K562 (cell line): ENCODE data around the gene BRPF1. TPM values are rescaled to one million over a fixed set of nuclear protein-coding genes. Genes with fewer than 3 reads are reported as not detected.

Experiments used
- BHLHE40 ChIP-seq: IDR thresholded peaks from 2 replicates; pipeline ENCODE4 v1.6.1; 2011; ENCODE audit warnings: low read length, improper control_type of control experiment
- CLOCK ChIP-seq: fragments of 250-450 bp; sonication (Bioruptor Pico); IDR thresholded peaks from 2 replicates; pipeline ENCODE4 v1.4.0; 2020; ENCODE audit warnings: mild to moderate bottlenecking, moderate library complexity, borderline replicate concordance
- DPF2 ChIP-seq: fragments of 450-650 bp; IDR thresholded peaks from 2 replicates; pipeline ENCODE4 v1.6.1; 2016
- EZH2 ChIP-seq: IDR thresholded peaks from 2 replicates; pipeline ENCODE4 v1.6.1; 2012; ENCODE audit warnings: low read depth, mild to moderate bottlenecking, inconsistent platforms, low read length, borderline replicate concordance
- HCFC1 ChIP-seq: IDR thresholded peaks from 2 replicates; pipeline ENCODE4 v1.6.1; 2012; ENCODE audit warnings: low read depth, low read length, improper control_type of control experiment
- HDAC3 ChIP-seq: fragments of 450-650 bp; IDR thresholded peaks from 2 replicates; pipeline ENCODE4 v1.6.1; 2018; ENCODE audit warnings: borderline replicate concordance, mild to moderate bottlenecking, moderate library complexity; ENCODE audit not compliant: partially characterized antibody
- HSF4 ChIP-seq: fragments of 250-450 bp; sonication (Bioruptor Pico); IDR thresholded peaks from 2 replicates; pipeline ENCODE4 v2.1.2; 2022; ENCODE audit warnings: mild to moderate bottlenecking, moderate library complexity, borderline replicate concordance
- NRF1 ChIP-seq, 2 experiments: fragments of 450-650 bp; IDR thresholded peaks in 1 of 2; conservative IDR thresholded peaks in 1 of 2; 2 replicates each; pipeline ENCODE4 v1.6.1; 2014; ENCODE audit warnings: mild to moderate bottlenecking in 2 of 2
- PRPF4 ChIP-seq: fragments of 200-400 bp; formaldehyde crosslinking; IDR thresholded peaks from one replicate; pipeline ENCODE4 v1.6.1; 2017; ENCODE audit warnings: low read length, low read depth, mild to moderate bottlenecking; ENCODE audit not compliant: insufficient read depth, poor library complexity, severe bottlenecking
- PTTG1 ChIP-seq: fragments of 450-650 bp; IDR thresholded peaks from 2 replicates; pipeline ENCODE4 v1.6.1; 2016; ENCODE audit warnings: low read depth, mild to moderate bottlenecking, missing genetic modification characterization, missing compliant biosample characterization
- RBFOX2 ChIP-seq: fragments of 200-400 bp; formaldehyde crosslinking; IDR thresholded peaks from 2 replicates; pipeline ENCODE4 v1.6.1; 2017; ENCODE audit warnings: low read depth, mild to moderate bottlenecking, low read length, moderate library complexity
- RREB1 ChIP-seq: fragments of 250-450 bp; sonication (Bioruptor Pico); IDR thresholded peaks from 2 replicates; pipeline ENCODE4 v1.4.0; 2020
- SAP30 ChIP-seq: fragments of 200-600 bp; sonication (generic); IDR thresholded peaks from 2 replicates; pipeline ENCODE4 v1.6.1; 2012; ENCODE audit warnings: borderline replicate concordance, low read depth, mild to moderate bottlenecking, moderate library complexity, low read length, control low read depth, inconsistent platforms; ENCODE audit not compliant: insufficient read depth, poor library complexity, severe bottlenecking
- SMAD3 ChIP-seq: fragments of 450-650 bp; formaldehyde crosslinking; conservative IDR thresholded peaks from 2 replicates; pipeline ENCODE4 v1.4.0; 2020; ENCODE audit warnings: mild to moderate bottlenecking
- SRSF3 ChIP-seq: fragments of 200-400 bp; formaldehyde crosslinking; IDR thresholded peaks from 2 replicates; pipeline ENCODE4 v1.6.1; 2016; ENCODE audit warnings: mild to moderate bottlenecking, low read length, moderate library complexity; ENCODE audit not compliant: insufficient read depth
- TCF15 ChIP-seq: fragments of 250-450 bp; sonication (Bioruptor Pico); IDR thresholded peaks from 2 replicates; pipeline ENCODE4 v1.8.0; 2022; ENCODE audit warnings: moderate library complexity, mild to moderate bottlenecking, inconsistent platforms
- TCF7L2 ChIP-seq: fragments of 150-350 bp; IDR thresholded peaks from 2 replicates; pipeline ENCODE4 v1.6.1; 2016; ENCODE audit warnings: low read depth, mild to moderate bottlenecking, low read length, moderate library complexity
- TOE1 ChIP-seq, 2 experiments: fragments of 450-650 bp in 1 of 2; sonication (generic) in 1 of 2; formaldehyde crosslinking in 1 of 2; IDR thresholded peaks; 2 replicates each; pipeline versions ENCODE4 v1.7.1 to v1.8.0; 2016 to 2022; ENCODE audit warnings: borderline replicate concordance in 2 of 2, mild to moderate bottlenecking in 2 of 2, antibody characterized with exemption in 1 of 2, inconsistent platforms in 1 of 2, low read depth in 1 of 2, missing genetic modification reagents in 1 of 2, moderate library complexity in 1 of 2
- ZNF717 ChIP-seq: fragments of 250-450 bp; sonication (Bioruptor Pico); IDR thresholded peaks from 2 replicates; pipeline ENCODE4 v1.5.0; 2021
- ZNF77 ChIP-seq: fragments of 250-450 bp; sonication (Bioruptor Pico); IDR thresholded peaks from 2 replicates; pipeline ENCODE4 v1.5.0; 2020
- ZNF830 ChIP-seq: fragments of 250-450 bp; sonication (Bioruptor Pico); IDR thresholded peaks from 2 replicates; pipeline ENCODE4 v1.5.0; 2021; ENCODE audit warnings: mild to moderate bottlenecking
- polyA plus RNA-seq, 8 experiments: library from polyadenylated mRNA; depleted of rRNA in 4 of 8; stranded (reverse) in 5 of 8; unstranded in 3 of 8; fragments of >200 nt; fragmentation: Nextera tagmentation in 2 of 8; fragmentation: Illumina TruSeq in 1 of 8; extraction: Ambion mirVana in 2 of 8; extraction: Trizol in 1 of 8; gene quantifications; 2 replicates each; pipeline versions ENCODE4 v1.2.1 to v1.2.3, GENCODE V29; 2011 to 2014; ENCODE audit warnings: inconsistent platforms in 1 of 8, missing spikeins in 1 of 8
- total RNA-seq, 7 experiments: library from RNA; depleted of rRNA in 6 of 7; stranded (reverse); fragments of >200 nt in 6 of 7; fragmentation: Illumina TruSeq in 2 of 7; extraction: Trizol in 2 of 7; gene quantifications; 2 replicates each; pipeline versions ENCODE4 v1.2.1 to v1.2.3, GENCODE V29; 2011 to 2021; ENCODE audit warnings: low replicate concordance in 1 of 7

Gene BRPF1
- total and polyA plus RNA-seq, 9 of the 15 experiments (the other 6 are each of a cell fraction or from before 2014, with no cell fraction given), result 1.1 to 40.2 (median 23.5) TPM

GRCh38 chr3:9785602-9786001, 54.1 kb downstream of the BRPF1 start (continued):
- TF ChIP-seq RREB1 (CRISPR knock-in tag), result no peak
- TF ChIP-seq TOE1 (IDR thresholded peaks at IDR 0.05; ENCODE audit: borderline replicate concordance), result peak; percentile 94
- no peak for TF ChIP-seq TOE1 (CRISPR knock-in tag; IDR thresholded peaks at IDR 0.05; ENCODE audit: borderline replicate concordance, low read depth)
- TF ChIP-seq ZNF717 (CRISPR knock-in tag), result no peak
- no peak for TF ChIP-seq EZH2
- no peak for TF ChIP-seq TCF15 (CRISPR knock-in tag)
- no peak for TF ChIP-seq ZNF77 (CRISPR knock-in tag)
- TF ChIP-seq ZNF830, result no peak
- no peak for TF ChIP-seq PTTG1 (tag)
- no peak for TF ChIP-seq SRSF3
- no peak for TF ChIP-seq NRF1 (conservative IDR thresholded peaks at IDR 0.05 in 1 of 2, IDR thresholded peaks at IDR 0.05 in 1 of 2)
- TF ChIP-seq DPF2, result no peak
- TF ChIP-seq SMAD3, result no peak
- TF ChIP-seq HCFC1, result no peak
- TF ChIP-seq RBFOX2, result no peak
- TF ChIP-seq BHLHE40, result peak; percentile 56
- no peak for TF ChIP-seq CLOCK (CRISPR knock-in tag)
- TF ChIP-seq SAP30, result no peak
- no peak for TF ChIP-seq TCF7L2
- TF ChIP-seq PRPF4, result no peak
- TF ChIP-seq HSF4 (CRISPR knock-in tag), result peak; percentile 69; the same call in 1 of the 2 replicates
- no peak for TF ChIP-seq HDAC3
